ENCODE measurements around the gene SYT1.

SYT1 gene

GRCh38 chr12:78914859-78915331 lies 50.3 kb downstream of the SYT1 start:
- no peaks in the 10 kb centered on the region for H3K9me3 ChIP-seq (ENCODE audit: control insufficient read depth, insufficient read depth, low read depth, low read length)
- no peaks in the 10 kb centered on the region for H3K4me1 ChIP-seq (ENCODE audit: control insufficient read depth, insufficient read depth, low read length)
- peak; percentile 23; the same call in 1 of the 2 replicates for TF ChIP-seq ATF2 (tag by site-specific recombination; IDR thresholded peaks at IDR 0.05; ENCODE audit: low read depth)
- TF ChIP-seq ZNF266 (tag by site-specific recombination; IDR thresholded peaks at IDR 0.05; ENCODE audit: low read depth) = no peak
- ChIA-PET POLR2A (no interaction called here), CTCF (no interaction called here)
- H3K4me3 ChIP-seq (ENCODE audit: low read depth, low read length) = no peak overlapping the region
- no peaks in the 10 kb centered on the region for H3K36me3 ChIP-seq (ENCODE audit: control insufficient read depth in 2 of 2, insufficient read depth in 1 of 2, low read length in 2 of 2)
- no peak overlapping the region for H3K27ac ChIP-seq (ENCODE audit: extremely low read depth, low read depth, low read length)

DNA sequence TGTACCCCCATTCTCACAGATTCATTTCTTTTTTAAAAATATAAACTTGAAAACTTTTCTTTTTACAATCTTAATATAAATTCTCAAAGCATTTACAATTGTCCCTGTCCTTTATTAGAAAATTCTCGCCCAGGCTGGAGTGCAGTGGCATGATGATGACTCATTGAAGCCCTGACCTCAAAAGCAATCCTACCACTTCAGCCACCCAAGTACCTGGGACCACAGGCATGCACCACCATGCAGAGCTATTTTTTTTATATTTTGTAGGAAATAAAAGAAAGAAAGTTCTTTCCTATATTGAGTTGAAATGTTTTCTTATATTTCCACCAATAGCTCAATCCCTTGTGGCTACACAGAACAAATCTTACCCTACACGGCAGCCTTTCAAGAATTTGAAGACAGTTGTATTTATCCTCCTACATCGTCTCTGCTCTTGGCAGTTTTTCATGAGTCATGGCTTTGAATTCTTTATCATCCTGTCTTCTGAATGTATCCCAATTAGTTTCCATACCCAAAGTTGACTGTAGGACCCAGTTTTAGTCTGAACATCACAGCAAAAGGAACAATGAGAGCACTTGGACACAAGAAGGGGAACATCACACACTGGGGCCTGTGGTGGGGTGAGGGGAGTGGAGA lies 52.4 kb downstream of the SYT1 start:
- no peaks in the 10 kb centered on the region for H3K9me3 ChIP-seq (ENCODE audit: control insufficient read depth, insufficient read depth, low read depth, low read length)
- no peak overlapping the region for H3K4me3 ChIP-seq (ENCODE audit: low read depth, low read length)
- TF ChIP-seq ZNF114 (tag by site-specific recombination; IDR thresholded peaks at IDR 0.05) = no peak
- no peak for TF ChIP-seq ZNF777 (tag by site-specific recombination; IDR thresholded peaks at IDR 0.05; ENCODE audit: borderline replicate concordance)
- TF ChIP-seq ZNF555 (tag by site-specific recombination; conservative IDR thresholded peaks at IDR 0.05) = no peak
- no peaks in the 10 kb centered on the region for H3K4me1 ChIP-seq (ENCODE audit: control insufficient read depth, insufficient read depth, low read length)
- H3K27ac ChIP-seq (ENCODE audit: extremely low read depth, low read depth, low read length) = no peak overlapping the region
- POLR2A ChIA-PET = no interaction called here
- no peaks in the 10 kb centered on the region for H3K36me3 ChIP-seq (ENCODE audit: control insufficient read depth in 2 of 2, insufficient read depth in 1 of 2, low read length in 2 of 2)
- CTCF ChIA-PET = interaction anchor here (0.6 kb wide), 1 partner anchor 447 kb away, joined by 4 read pairs; no protein-coding TSS in a partner anchor

DNA sequence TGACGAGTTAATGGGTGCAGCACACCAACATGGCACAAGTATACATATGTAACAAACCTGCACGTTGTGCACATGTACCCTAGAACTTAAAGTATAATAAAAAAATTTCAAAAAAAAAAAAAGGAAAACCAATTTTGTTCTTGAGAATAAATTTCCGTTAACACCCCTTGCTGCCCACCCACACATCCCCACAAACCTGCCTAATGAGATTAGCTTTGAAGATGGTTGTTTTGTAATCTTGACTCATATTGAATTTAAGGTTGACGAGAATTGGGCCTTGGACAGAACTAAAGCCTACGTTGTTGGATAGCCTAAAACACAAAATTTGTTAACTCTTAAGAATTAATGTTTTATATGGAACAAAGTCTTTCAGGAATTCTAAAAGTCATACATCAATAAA lies 52.9 kb downstream of the SYT1 start:
- Histone ChIP-seq H3K36me3 (ENCODE audit: control insufficient read depth in 2 of 2, insufficient read depth in 1 of 2, low read length in 2 of 2) (no peaks in the 10 kb centered on the region), H3K4me1 (ENCODE audit: control insufficient read depth, insufficient read depth, low read length) (no peaks in the 10 kb centered on the region), H3K4me3 (ENCODE audit: low read depth, low read length) (no peak overlapping the region), H3K9me3 (ENCODE audit: control insufficient read depth, insufficient read depth, low read depth, low read length) (no peaks in the 10 kb centered on the region), H3K27ac (ENCODE audit: extremely low read depth, low read depth, low read length) (no peak overlapping the region)
- POLR2A ChIA-PET = no interaction called here
- CTCF ChIA-PET = no interaction called here
- TF ChIP-seq ZNF658 (tag by site-specific recombination; IDR thresholded peaks at IDR 0.05) (no peak), ZBTB20 (tag by site-specific recombination; IDR thresholded peaks at IDR 0.05) (no peak), ZNF362 (tag by site-specific recombination; IDR thresholded peaks at IDR 0.05) (no peak), ZNF19 (tag by site-specific recombination; IDR thresholded peaks at IDR 0.05; ENCODE audit: low read depth) (no peak), IKZF3 (tag by site-specific recombination; IDR thresholded peaks at IDR 0.05) (no peak), ZNF549 (tag by site-specific recombination; IDR thresholded peaks at IDR 0.05) (no peak), GLIS2 (tag by site-specific recombination; IDR thresholded peaks at IDR 0.05) (no peak)

DNA sequence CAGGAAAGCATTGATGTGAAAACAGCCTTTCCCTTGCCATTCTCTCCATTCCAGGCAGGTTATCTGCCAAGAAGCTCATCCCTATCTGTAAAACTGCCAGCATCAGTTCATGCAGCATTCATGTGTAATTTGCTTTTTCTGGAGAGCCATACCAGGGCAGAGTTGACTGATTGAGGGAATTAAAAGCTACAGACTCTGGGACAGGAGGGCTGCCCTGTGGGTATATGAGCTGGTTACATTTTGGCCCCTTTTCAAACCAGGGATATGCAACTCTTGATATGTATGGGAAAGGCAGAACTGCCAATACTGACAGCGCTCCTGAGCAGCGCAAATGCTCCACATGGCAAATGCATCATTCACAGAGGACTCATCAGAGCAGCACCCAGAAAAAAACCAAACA lies 53.7 kb downstream of the SYT1 start:
- no peaks in the 10 kb centered on the region for H3K9me3 ChIP-seq (ENCODE audit: control insufficient read depth, insufficient read depth, low read depth, low read length)
- no peaks in the 10 kb centered on the region for H3K36me3 ChIP-seq (ENCODE audit: control insufficient read depth in 2 of 2, insufficient read depth in 1 of 2, low read length in 2 of 2)
- no peak overlapping the region for H3K27ac ChIP-seq (ENCODE audit: extremely low read depth, low read depth, low read length)
- CTCF ChIA-PET = no interaction called here
- no peak overlapping the region for H3K4me3 ChIP-seq (ENCODE audit: low read depth, low read length)
- H3K4me1 ChIP-seq (ENCODE audit: control insufficient read depth, insufficient read depth, low read length) = no peaks in the 10 kb centered on the region
- POLR2A ChIA-PET = no interaction called here
- TF ChIP-seq ZSCAN23 (tag by site-specific recombination; IDR thresholded peaks at IDR 0.05) (no peak), ZBTB8A (tag by site-specific recombination; IDR thresholded peaks at IDR 0.05) (no peak), BCL6B (tag by site-specific recombination; IDR thresholded peaks at IDR 0.05) (no peak), ZNF280C (tag by site-specific recombination; IDR thresholded peaks at IDR 0.05) (no peak), FEZF1 (tag by site-specific recombination; IDR thresholded peaks at IDR 0.05) (no peak), ZFHX2 (tag by site-specific recombination; conservative IDR thresholded peaks at IDR 0.05) (no peak), ZNF707 (tag by site-specific recombination; IDR thresholded peaks at IDR 0.05) (no peak), ZNF426 (tag by site-specific recombination; IDR thresholded peaks at IDR 0.05) (no peak), KLF16 (tag by site-specific recombination; IDR thresholded peaks at IDR 0.05) (no peak), ZNF416 (tag by site-specific recombination; IDR thresholded peaks at IDR 0.05) (no peak), SETDB1 (IDR thresholded peaks at IDR 0.05; ENCODE audit: insufficient read length, low read length) (no peak), ZNF133 (tag by site-specific recombination; IDR thresholded peaks at IDR 0.05) (no peak)

Measured in HEK293 (cell line).